GM19239 (cell line): ENCODE results near the gene LEKR1.

Experiments used
- DNase-seq: peaks from one replicate; pipeline ENCODE4 v3.0.0; 2011; ENCODE audit warnings: low spot score; ENCODE audit not compliant: insufficient read length
- FAIRE-seq: peaks from 2 replicates; lab custom pipeline; 2011; peaks lifted over from hg19 to GRCh38; lab: Jason Lieb, UNC

LEKR1 gene

DNA sequence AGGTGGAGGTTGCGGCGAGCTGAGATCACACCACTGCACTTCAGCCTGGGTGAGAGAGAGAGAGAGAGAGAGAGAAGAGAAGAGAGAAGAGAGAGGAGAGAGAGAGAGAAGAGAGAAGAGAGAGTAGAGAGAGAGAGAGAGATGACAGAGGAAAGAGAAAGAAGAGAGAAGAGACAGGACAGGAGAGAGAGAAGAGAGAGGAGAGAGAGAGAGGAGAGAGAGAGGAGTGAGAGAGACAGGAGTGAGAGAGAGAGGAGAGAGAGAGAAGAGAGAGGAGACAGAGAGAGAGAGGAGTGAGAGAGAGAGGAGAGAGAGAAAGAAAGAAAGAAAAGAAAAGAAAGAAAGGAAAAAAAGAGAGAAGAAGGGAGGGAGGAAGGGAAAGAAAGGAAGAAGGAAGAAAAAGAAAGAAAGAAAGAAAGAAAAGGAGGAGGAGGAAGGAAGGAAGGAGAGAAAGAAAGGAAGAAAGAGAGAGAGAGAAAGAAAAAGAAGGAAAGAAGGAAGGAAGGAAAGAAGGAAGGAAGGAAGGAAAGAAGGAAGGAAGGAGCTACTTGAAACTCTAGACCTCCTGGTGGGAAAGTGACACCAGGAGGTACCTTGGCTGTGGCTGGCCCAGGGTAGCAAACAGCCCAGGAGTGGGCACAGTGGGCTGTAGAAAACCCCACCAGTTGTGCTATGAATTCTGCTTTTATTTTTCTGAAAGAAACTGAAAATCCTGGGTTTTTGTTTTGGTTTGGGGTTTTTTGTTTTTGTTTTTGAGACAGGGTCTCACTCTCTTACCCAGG is 245.8 kb downstream of the LEKR1 start:
- DNase-seq (no peak), FAIRE-seq (no peak)

DNA sequence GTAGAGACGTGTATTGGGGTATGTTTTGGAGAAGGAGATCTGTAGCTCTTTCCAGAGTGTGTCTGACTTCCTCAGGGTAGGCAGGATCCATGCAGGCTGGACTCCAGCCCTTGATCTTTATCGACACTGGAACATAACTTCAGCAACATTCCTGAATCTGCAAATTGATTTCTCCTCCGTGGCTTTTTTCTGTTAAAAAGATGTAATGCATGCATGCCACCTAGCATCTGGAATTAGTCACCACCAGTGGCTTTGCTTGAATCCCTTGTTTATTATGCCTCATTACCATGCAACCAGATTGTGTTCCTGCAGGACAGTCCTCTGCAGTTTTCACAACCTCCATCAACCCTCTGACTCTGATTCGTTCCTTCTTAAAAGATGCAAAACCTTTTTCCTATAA is 247.7 kb downstream of the LEKR1 start:
- peak; percentile 8 for FAIRE-seq

DNA sequence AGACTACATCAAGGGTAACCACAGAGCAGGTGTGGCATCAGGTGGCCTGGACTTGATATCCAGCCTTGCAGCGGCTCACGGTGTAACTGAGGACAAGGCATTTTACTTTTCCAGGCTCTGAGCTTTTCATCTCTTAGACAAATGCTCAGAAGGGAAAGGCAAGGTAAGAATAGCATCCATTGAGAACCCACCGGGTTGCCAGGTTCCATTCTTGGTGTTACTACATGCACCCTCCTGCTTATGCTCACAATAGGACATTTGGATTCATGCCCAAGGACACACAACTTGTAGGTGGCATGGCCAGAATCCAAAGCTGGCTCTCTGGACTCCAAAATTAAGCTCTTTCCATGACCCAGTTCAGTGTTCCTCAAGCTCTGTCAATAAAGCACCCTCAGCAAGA is 248.3 kb downstream of the LEKR1 start:
- DNase-seq (no peak), FAIRE-seq (no peak)

More for the DNA sequence above, 247.7 kb downstream of the LEKR1 start:
- DNase-seq = no peak

DNA sequence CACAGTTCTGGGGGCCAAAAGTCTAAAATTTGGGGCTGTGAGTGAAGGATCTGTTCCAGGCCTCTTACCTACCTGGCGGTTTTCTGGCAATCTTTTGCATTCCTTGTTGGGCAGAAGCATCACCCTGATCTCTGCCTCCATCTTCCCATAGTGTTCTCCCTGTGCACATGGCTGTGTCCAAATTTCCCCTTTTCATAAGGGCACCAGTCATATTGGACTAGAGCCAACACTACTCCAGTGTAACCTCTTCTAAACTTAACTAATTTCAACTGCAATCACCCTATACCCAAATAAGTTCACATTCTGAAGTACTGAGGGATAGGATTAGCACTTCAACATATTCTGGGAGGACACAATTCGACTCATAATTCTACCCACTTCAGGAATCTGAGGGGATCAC is 248.8 kb downstream of the LEKR1 start:
- DNase-seq (no peak), FAIRE-seq (no peak)

DNA sequence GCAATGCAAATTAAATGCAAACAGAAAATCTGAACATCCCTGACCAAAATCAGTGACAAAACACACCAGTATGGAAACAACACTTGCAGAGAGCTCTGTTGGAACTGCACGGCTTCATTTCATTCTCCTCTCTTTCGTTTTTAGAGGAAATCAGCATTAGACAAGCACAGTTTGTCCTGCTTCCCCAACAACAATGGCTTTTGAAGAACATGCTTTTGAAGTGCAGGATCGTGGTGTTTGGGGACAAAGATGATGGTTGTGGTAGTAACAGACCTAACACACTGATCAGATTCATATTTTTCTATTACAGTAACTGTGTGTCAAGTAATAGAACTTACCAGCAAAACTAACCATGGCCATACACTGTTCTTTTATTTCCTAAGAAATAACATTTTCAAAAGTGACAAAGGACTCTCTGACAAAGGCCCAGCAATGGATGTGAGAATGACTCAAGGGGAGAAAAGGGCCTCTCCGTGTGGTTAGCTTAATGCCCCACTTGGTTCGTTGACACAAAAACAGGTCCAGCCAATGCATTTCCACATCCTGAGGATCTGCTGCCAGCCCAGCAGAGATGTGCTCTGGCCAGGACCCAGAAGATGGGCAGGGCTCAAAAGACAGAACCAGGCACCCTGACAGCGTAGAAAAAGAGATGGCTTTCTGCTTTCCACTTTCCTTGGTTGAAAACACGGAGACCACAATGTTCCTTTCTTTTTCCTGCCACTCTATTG is 249.7 kb downstream of the LEKR1 start:
- DNase-seq (no peak), FAIRE-seq (peak; percentile 71)

DNA sequence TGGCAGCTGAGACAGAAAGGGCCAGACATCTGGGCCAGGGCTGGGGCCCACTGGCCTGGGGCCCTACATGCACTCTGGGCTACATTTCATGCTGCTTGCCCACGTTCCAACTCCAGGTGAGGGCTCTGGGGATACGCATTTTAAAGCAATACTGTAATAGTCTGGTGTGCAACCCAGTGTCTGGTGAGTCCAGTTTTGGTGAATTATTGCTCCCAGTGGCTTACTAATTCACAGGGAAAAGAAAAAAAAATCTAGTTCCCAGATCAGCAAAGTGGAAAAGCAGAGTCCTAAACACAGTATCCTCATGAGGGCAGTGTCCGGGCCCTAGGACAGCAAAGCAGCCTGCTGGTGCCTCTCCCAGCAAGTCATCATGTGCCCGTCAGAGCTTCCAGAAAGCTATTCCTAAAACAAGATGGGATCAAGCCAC is 251.4 kb downstream of the LEKR1 start:
- FAIRE-seq (no peak), DNase-seq (no peak)

DNA sequence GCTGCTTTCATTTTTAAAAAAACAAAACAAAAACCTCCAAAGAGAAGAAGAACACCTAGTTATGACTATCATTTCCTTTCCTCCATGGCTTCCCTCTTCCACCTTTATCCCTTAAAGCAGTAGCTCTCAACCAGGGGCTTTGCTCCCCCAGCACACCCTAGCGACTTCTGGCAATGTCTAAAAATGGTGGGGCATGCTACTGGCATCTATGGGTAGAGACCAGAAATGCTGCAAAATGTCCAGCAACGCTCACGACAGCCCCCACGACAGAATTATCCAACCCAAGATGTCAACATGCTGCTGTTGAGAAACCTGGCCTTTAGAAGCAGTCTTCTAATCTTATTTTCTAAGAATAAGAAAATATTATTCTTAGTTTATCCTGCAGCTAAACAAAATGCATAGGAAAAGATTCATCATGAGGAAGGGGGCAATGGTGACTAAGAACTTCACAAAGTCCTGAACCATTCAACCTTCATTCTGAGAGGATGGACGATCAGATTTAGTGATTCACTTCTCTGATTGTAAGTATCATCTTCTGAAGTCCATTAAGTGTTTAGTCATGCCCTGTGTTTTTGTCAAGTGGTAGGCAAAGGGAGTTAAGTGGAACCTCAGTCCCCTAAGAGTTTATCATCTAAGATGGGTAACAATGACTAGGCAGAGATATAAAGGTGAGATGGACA is 252.1 kb downstream of the LEKR1 start:
- DNase-seq (no peak), FAIRE-seq (no peak)

DNA sequence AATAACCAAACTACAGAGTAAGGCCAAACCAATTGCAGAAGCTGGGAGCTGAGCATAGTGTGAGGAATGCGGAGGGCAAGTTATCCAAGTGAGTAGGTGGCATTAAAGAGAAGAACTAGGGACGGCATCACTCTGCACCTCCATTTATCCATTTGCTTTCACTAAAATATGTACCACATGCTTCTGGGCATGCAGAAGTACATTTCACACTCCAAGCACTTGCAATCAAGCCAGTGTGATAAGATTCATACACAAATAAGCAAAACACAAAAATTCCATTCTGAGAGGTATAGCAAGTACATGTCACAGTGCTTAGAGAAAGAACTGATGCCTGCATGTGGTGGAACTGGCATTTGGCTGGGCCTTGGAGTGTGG is 252.6 kb downstream of the LEKR1 start:
- DNase-seq = no peak
- FAIRE-seq = no peak

DNA sequence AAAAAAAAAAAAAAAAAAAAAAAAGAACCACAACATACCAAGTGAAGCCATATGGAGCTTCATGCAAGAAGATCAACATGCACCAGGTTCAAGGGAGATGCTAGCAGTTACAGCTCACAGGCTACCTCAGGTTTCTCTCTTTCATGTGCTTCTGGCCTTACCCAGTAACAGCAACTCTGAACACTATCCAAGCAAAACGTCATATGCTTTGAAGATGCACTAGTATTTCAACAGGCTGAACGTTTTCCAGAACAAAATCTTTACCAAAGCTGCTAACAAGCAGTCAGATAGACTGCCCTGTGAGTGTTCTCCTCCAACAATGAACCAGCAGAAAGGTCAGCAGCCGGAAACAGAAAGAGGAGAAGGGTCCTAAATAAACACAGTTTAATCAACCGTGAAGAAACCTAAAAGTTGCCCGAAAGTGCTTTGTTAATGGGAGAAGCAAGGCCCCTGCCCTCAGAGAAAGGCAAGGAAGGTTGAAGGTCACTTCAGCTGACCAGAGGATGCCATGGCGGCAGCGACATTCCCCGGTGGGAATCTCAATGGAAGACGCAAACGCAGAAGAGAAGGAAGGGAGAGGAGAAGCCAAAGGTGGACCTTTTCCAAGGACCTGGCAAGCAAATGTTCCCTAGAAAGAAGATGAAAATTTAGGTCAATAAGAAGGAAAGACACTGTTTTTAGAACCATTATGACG is 253.7 kb downstream of the LEKR1 start:
- DNase-seq = no peak
- no peak for FAIRE-seq

DNA sequence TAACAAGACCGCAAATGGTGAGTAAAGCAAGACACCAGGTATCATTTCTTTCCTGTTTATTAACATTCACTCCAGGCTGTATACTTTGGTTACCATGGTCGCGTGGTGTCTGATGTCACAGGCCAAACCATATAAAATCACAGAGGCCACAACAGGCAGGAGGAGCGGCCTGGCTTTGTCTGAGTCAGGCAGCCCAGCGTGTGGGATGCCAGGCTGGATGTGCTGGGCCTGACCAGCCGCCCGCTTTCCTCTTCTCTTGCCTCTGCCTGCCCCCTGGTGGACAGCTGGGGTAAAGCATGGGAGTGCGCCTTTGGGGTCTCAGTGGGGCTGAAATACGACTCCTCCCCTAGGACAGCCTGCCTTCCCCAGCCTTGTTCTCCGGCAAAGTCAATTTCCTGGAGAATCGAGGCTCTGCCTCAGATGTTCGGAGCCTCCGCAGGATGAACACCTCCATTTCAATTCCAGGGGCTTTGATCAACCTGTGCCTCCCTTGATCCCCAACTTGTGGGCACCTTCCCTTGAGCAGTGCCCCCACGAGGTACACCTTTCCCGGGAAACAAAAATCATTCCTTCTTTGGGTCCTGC is 255.6 kb downstream of the LEKR1 start:
- DNase-seq (peak; percentile 54), FAIRE-seq (peak; percentile 92)

DNA sequence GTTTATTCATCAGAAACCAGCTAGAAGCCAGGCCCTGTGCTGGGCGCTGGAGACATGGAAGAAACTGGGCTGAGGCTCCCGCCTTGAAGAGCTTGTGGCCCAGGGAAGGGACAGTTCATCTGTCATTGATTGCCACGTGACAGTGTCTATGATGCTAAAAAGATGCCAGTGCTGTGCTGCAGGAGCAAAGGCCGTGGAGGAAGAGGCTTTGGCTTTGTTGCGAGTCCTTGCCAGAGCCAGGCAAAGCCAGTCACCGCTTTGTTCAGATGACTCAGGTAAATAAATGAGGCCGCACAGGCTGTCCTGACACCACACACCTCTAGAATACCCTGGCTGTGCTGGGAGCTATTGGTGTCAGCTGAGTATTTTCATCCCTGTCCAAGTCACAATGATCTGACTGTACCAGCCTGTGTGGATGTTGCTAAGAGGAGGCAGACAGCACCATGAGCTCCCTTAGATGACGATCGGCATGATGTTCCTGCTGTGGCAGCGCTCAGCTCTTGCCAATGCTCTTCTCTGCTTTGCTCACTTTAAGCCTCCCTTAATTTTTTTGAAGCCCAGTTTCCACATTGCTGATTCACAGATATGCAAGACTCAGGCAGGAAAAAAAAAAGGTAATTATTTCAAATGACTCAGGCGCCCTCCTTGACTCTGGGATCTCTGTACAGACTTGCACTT is 256.3 kb downstream of the LEKR1 start:
- DNase-seq (no peak), FAIRE-seq (no peak)

DNA sequence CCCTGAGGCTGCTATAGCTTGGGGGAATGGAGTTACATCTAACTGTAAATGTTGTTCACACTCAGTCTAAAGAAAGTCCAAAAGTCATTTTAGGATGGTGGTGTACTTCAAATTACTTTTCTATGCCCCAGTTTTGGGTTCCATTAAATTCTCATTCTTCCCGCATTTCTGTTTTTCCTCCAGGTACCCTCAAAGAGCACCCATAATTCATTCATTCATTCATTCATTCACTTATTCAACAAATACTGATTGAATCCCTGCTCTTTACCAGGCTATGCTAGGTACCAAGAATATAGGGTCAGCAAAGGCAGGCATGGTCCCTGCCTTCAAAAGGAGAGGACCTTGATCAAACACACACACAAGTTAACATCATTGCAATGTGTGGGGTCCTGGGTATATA is 257.7 kb downstream of the LEKR1 start:
- FAIRE-seq (no peak), DNase-seq (no peak)

DNA sequence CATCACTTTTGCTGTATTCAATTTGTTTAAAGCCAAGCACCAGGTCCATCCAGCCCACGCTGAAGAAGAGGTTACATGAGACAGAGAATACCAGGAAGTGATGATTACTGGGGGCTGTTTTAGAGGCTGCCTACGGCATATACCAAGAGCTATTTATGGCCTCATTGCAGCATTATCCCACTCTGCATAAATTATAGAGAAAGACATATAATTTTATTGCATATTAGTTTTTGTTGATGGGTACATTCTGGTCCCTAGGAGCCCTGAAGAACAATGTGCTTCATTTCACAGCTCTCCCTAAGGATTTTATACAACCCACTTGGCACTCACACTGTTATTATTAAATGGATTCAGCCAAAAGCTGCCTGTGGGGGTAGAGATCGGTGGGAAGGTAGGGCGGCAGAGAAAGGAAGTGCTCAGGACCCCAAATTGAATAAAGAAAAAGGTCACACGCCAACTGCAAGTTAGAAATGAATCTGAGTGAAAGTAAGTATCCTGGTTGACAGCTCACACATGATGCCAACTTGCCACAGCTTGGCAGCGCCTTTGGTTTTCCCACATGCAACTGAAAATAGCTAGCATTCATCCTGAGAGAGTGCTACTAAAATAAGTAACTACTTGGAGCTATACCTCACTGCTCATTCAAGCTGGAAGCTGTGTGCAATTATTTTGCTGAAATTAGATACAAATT is 260.1 kb downstream of the LEKR1 start:
- DNase-seq = no peak

DNA sequence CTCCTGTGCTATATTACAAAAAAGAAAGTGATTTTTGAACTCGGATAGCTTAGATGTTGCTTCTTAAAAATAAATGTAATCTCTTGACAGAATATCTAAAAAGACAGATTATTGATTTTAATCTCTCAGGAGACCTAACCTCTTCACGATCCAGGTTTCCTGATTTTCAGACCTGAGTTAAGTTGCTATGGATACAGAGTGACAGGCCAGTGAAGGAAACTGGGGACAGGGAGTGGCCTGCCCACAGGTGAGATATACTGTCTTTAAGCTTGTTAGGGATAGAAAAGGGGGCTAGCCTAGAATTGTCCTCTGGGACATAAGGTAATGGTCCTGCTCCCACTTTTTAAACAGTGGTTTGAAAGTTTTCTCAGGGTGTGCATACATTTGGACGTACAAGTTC is 260.6 kb downstream of the LEKR1 start:
- FAIRE-seq (no peak), DNase-seq (no peak)

More for the DNA sequence above, 260.1 kb downstream of the LEKR1 start:
- no peak for FAIRE-seq

DNA sequence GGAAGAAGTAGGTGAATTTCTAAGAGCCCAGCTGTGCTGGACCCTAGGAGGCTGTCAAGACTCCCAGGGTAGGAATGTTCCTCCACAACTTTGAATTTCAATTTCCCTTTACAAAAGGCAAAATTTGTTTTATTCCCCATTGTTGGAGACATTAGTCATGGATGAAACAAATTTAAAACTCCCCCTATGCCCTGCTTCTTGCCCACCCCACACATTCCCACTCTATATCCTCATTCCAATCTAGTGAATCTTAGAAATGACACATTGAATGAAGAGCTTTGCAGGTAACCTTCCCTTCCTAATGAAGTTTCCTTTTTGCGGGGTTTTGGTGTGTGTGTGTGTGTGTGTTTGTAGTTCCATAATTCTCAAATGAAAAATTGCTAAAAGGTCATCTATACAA is 261.2 kb downstream of the LEKR1 start:
- FAIRE-seq = no peak
- no peak for DNase-seq

DNA sequence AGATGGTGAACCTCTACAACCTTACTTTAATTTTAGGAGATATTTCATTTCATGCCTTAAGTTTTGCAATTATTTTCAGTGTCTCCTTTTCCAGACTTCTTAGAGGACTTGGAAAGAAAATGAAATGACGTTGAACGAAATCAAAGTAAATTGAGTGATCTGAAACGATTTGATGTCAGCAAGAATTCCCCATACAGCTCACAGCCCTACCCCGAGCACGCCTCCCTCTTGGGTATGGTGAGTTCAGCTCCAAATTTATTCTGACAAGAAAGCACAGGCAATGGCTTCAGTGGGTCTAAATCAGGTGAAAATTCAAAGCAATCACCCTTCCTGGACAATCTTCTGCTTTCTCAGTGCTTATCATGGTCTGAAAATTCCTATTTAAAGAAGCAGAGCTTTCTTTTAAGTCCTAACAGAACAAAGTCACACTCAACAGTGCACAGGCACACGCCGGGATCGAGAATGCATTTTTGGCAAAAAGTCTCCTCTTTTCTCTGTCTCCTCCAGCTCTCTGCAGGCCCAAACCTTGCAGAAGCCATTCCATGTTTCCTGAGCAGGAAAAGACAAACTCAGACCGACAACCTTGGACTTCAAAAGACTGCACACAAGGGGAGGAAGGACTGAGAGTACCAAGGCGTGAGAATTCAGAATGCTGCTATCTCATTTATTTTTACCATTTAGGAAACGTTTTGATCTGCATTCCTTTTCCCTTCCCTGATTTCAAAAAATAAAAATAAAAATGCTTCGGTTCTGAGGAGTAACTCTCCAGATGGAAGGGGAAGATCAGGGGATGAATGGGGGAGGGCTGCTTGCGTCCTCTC is 261.8 kb downstream of the LEKR1 start:
- FAIRE-seq = peak; percentile 11
- no peak for DNase-seq

DNA sequence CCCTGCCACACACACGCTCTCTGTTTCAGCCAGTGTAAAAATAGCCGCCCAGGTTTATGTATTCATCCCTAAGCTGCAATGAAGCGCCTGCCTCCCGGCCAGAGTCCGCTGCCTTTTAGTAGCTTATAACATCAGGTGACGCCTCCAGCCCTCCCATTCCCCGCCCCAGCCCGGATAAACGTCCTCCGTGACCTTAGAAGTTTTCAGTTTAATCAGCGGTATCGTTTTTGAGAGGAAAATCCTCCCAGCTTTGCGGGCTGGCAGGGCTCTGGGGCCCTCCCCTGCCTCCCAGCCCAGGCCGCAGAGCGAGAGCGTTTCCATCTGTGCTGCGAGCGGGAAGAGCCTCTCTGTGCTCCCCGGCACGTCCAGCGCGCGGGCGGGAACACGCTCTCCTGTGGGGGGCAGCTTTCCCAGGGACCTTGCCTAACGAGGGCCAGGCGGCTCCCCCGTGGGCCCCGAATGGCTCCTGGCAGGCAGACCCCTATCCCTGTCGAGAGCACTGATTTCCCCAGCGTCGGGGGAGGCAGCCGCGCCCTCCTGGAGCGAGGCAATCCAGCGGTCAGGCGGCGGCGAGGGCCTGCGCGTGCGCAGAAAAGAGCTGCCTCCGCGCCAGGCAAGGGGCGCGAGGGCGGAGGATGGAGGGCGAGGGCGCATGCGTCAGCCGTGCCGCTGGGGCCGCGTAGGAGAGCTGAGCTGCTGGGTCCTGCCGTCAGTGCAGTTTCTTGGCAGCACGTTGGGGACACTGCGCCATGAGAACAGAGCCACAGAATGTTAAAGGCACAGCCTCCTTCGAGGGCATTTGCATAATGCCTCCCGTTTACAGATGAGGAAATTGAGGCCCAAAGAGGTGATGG is 262.7 kb downstream of the LEKR1 start:
- peak; percentile 74 for DNase-seq

More for the DNA sequence above, 262.7 kb downstream of the LEKR1 start:
- peak; percentile 92 for FAIRE-seq
